Forelimb muscle (tissue), 1 donor: ENCODE results near the gene WTIP. TPM values are rescaled to one million over a fixed set of nuclear protein-coding genes. Genes with fewer than 3 reads are reported as not detected.
"Not testable (repeated sequence)": the region's sequence is repeated elsewhere in the genome, so short reads cannot be mapped to it uniquely, and the experiment has no call there.

Source experiments
- DNase-seq: peaks from one replicate; pipeline ENCODE4 v3.0.0-alpha.2; 2013; ENCODE audit warnings: low read depth
- polyA plus RNA-seq: library from polyadenylated mRNA; unstranded; fragments of 120-200 nt; gene quantifications from one replicate; pipeline ENCODE4 v1.2.1, GENCODE V29; 2013; ENCODE audit not compliant: insufficient read length

The WTIP gene
- polyA plus RNA-seq = 18.7 TPM

DNA sequence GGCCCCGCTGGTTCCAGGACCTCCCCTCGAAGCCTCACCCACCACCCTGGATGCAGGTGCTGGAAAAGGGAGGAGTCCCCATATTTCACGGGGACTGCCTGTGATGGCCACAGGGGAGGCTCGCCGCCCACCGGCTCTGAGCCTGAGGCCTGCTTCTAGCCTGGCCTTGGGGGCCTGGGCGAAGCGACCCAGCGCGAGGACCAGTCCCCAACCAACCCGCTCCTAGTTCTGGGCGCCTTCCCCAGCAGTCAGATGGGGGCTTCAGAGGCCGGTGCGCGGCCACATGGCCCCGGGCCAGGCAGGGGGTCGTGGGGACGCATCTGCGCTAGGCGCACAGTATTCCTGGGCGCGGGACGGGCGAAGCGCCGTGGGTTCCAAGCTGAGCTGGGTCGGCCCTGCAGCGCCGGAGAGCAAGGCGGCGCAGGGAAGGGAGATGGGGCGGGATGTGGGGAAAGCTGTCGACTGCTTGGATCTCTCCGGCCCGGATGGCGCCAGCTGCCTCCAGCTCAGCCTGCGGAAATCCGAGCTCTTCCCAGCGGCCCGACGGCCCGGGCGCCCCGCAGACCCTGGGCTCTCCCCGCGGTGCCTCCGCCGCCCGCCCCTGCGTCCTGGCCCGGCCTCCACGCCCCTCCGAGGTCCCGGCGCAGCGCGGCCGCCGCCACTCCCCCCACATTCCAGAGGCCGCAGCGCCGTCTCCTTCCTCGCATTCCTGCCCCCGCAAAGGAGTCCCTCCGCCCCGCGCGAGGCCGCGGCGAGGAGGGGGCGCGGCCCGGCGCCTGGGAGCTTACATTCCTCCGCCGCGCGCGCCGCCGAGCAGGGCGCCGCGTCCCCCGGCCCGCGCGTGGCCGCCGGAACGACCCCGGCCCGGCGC, at the start of gene WTIP:
Gene WTIP (plus strand): TSS at position 788 of the 871 bp plus-strand sequence. CDS start 217 bp downstream, outside the sequence.
- DNase-seq = no peak

DNA sequence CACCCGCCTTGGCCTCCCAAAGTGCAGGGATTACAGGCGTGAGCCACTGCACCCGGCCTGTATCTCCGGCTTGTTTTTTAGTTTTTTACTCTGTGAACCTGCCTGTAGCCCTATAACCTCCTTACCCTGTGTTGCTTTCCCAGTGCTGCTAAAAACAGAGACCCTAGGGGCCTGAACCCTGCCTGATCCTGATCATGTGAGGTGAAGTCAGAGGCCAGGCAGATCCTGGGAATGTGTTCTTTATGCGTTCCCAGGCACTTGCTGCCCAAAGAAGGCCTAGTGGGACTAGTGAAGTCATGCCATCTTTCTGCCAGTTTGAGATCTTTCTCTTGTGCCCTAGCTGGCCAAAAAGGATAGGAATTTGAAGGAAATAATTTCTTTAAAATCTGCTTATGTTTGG, 48.8 kb upstream of the WTIP start:
- no peak for DNase-seq

DNA sequence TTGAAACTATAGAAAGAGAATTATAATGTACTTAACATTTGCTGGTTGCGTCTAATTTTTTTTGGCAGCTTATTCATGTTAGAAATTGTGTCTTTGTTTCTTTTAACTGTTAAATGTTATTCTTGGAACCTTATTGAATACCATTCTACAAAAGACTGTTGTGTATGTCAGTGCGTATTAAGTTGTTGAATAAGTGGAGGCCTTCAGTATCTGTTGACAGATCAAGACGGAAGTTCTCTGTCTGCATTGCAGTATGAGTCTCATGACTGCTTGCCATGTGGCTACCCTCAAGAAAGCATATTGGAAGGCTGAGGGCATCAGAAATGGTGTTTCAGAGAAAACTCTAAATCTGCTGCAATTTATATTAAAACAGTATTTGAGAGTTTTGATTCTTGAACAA, 44.8 kb upstream of the WTIP start:
- no peak for DNase-seq

DNA sequence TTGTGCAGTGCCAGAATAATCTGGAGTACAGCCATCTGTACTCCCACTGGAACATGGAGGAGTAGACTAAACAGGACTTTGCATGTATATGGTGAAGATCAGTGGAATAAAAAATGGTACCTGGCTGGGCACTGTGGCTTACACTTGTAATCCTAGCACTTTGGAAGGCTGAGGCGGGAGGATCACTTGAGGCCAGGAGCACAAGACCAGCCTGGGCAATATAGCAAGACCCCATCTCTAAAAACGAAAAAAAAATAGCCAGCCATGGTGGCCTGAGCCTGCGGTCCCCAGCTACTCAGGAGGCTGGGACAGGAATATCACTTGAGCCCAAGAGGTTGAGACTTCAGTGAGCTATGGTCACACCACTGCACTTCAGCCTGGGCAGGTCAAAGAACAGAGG, 33.4 kb upstream of the WTIP start:
- DNase-seq = no peak

DNA sequence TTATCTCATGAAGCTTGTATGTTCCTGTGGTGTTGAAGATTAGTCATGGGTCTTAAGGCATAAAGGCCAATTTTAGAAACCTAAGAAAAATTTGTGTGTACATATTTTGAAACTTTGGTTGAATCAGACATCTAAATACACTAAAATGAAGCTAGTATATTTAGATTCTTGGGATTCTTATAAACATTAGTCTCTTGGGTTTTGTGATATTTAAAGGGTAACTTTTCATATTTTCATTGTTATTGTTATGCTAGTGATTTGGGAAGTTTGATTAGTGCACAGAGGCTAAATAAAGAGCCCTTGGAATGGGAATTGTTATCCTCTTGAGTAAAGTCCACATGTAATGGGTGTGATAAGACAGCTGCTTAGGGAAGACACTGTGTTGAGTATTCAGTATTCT, 28.8 kb upstream of the WTIP start:
- no peak for DNase-seq

DNA sequence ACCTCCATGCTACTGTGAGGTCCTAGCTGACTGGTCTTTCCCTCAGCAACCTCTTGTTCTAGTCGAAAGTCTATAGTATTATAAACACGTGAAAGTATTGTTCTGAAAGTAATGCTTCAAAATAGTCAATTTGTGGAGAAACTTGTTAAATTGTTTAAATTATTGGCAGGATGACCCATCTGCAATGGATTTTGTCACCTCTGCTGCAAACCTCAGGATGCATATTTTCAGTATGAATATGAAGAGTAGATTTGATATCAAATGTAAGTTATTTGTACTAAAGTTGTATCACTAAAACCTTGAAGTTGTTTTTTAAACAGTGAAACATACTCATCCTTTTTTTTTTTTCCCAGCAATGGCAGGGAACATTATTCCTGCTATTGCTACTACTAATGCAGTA, 27.5 kb upstream of the WTIP start:
- DNase-seq = no peak

DNA sequence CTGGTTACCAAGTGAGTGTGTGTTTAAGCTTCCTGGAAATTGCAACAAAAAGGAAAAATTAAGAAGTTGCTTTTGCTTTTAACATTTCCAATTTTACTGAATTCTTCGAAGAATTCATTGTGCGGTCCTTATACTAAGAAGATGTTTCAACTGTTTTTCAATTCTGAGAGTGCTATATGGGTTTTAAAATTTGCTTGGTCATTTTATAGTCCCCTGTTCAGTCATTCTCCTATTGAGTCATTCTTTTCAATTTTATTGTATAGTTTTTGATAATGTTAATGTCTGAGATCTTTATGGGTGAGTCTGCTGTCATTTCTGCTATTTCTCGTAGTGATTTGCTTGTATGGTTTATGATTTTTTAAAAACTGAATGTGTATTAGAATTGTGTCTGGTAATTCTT, 26.9 kb upstream of the WTIP start:
- DNase-seq = no peak

DNA sequence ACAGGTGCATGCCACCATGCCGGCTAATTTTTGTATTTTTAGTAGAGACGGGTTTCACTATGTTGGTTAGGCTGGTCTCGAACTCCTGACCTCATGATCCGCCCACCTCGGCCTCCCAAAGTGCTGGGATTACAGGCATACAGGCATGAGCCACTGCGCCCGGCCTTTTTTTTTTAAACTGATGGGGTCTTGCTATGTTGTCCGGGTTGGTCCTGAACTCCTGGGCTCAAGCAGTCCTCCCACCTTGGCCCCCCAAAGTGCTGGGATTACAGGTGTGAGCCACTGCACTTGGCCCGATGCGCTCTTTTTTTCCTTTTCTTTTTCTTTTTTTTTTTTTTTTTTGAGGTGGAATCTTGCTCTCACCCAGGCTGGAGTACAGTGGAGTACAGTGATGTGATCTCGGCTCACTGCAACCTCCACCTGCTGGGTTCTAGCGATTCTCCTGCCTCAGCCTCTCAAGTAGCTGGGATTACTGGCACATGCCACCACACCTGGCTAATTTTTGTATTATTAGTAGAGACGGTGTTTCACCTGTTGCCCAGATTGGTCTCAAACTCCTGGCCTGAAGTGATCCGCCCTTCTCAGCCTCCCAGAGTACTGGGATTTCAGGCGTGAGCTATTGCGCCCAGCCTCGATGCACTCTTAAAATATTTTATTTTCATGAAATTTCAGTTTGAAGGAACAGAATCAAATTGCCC, 25.6 kb upstream of the WTIP start:
- DNase-seq = not testable (repeated sequence)

DNA sequence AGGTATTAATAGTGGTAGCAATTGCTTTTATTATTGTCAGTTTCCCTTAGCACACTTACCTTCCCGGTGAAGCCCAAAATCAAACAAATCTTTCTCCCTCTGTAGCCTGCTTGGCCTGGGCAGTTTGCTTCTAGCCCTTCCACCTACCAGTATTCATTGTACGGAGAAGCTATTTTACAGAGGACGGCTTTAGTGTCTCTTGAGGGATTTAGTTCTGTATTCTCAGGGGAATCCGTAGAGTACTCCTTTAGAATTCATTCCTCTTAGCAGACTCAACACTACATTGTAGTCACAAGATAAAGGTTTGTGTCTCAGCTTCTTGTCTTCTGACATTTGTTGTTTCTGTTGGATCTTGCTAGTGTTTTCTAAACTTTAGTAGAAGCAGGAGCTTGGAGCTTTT, 24.1 kb upstream of the WTIP start:
- DNase-seq = no peak

DNA sequence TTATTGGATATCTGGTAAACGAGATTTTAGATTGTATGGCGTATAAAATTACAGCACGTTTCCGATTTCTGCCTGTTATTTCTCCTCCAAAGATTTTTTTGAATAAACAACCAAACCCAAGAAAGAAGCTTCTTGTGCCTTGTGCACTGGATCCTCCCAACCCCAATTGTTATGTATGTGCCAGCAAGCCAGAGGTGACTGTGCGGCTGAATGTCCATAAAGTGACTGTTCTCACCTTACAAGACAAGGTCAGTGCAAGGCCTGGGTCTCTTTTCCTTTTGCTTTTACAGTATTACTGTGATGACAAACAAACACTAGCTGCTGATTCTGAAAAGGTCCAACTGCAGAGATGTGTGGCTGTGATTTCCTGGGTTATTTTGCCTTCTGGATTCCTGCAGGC, 22.9 kb upstream of the WTIP start:
- no peak for DNase-seq

DNA sequence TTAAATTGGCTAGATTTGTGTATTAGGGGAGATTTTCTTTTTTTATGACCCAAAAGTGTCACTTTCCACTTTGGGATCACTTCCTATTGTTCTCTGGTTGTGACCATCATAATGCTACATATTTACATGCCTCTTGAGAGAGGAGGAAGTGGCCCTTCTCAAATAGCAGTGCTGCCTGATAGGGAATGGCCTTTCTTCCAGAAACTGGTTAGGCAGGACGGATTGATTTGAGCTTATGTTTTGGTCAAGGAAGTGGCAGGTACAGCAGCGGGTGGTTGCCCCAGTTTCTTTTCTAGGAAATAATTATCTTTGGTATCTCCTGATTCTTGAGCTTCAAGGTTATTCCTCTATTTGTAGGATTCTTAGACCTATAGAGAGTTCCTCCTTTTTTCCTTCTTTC, 21.9 kb upstream of the WTIP start:
- DNase-seq = no peak

DNA sequence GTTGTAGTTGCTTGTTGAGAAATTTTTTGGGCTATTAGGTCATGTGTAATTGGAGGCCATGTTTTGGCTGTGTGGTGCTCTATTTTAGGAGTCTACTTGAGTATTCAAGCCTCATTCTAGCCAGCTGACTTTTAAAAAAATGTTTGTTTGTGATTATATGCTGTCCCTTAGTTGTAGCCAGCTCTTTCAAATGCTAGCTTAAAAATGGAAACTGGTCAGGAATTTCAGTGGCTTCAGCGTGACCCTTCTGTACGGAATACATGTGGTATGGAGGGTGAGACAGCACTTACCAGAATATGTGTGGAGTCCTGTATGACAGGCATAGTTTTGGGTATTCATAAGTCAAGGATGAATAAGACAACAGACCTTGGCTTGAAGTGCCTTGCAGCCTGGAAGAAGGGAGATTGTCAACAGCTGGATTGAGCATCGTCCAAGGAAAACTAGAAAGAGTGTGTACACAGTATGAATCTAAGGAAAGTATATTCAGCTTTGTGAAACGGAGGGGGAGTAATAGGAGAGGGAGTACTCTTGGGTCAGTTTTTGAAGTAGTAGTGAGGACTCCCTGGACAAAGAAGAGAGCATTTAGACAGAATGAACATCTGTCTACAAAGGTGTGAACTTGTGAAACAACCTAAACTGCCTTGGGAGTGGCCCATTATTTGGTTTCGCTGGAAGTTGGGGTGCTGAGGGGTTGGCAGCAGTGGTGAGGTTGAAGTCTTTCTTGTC, 20.0 kb upstream of the WTIP start:
- no peak for DNase-seq

DNA sequence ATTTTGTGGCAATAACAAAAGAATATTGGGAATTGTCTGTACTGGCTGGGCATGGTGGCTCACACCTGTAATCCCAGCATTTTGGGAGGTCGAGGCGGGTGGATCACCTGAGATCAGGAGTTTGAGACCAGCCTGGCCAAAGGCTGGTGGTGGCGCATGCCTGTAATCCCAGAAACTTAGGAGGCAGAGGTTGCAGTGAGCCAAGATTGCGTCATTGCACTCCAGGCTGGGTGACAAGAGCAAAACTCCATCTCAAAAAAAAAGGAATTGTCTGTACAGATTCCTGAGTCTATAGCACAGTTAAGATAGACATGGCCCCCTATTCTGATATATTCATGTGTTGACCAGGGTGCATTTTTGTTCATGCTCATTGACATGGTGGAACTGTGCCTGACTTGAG, 16.8 kb upstream of the WTIP start:
- DNase-seq = not testable (repeated sequence)

DNA sequence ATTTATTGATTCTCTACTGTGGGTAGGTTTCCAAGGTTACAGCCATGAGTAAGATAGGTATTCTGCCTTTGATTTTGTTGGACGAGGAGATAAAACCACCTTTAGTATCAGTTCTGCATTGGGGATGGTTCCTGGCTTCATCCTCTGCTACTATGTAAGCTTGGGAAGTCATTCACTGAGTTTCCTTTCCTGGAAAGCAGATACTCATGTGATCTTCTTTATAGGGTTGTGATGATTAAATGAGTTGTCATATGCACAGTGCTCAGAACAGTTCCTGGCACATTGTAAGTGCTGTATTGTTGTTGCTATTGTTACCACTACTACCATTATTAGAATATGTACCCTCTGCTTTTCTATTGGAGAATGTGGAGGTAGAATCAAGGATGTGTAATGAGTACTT, 13.1 kb upstream of the WTIP start:
- no peak for DNase-seq

DNA sequence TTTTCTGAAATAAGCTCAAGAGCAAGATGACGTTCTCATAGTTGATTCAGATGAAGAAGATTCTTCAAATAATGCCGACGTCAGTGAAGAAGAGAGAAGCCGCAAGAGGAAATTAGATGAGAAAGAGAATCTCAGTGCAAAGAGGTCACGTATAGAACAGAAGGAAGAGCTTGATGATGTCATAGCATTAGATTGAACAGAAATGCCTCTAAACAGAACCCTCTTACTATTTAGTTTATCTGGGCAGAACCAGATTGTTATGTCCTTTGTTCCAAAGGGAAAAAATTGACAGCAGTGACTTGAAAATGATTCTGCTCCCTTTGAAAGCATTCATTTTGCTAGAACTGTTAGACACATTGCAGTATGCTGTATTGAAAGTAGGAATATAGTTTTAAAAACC, 12.5 kb upstream of the WTIP start:
- not testable (repeated sequence) for DNase-seq

DNA sequence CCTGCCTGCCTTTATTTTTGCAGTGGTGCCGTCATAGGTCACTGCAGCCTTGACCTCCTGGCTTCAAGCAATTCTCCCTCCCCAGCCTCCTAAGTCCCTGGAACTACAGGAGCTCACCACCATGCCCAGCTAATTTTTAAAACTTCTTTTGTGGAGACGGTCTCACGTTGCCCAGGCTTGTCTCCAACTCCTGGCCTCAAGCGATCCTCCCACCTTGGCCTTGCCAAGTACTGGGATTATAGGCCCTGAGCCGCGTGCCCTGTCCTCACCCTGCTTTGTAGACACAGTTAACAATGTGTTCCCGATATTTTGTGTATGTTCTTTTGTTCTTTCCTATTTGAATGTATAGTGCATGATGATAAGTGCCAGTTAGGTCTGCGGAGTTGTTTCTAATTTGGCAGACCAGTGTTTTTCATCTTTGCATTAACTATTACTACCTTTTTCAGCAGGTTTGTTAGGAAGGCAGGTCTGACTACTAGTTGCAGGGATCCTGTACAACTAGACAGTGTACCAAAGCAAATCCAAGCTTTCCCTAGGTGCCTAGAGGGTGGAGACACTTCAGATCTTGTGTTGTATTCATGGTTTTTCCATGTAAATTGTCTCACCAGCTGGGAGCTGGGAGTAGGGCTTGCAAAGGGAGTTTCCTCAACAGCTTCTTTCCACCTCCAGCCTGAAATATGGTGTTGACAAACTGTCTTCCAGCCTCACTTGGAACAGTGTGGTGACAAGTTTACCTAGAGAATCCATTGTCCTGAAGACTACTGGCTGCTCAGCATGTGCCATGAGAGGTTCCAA, 9.5 kb upstream of the WTIP start:
- DNase-seq = no peak

DNA sequence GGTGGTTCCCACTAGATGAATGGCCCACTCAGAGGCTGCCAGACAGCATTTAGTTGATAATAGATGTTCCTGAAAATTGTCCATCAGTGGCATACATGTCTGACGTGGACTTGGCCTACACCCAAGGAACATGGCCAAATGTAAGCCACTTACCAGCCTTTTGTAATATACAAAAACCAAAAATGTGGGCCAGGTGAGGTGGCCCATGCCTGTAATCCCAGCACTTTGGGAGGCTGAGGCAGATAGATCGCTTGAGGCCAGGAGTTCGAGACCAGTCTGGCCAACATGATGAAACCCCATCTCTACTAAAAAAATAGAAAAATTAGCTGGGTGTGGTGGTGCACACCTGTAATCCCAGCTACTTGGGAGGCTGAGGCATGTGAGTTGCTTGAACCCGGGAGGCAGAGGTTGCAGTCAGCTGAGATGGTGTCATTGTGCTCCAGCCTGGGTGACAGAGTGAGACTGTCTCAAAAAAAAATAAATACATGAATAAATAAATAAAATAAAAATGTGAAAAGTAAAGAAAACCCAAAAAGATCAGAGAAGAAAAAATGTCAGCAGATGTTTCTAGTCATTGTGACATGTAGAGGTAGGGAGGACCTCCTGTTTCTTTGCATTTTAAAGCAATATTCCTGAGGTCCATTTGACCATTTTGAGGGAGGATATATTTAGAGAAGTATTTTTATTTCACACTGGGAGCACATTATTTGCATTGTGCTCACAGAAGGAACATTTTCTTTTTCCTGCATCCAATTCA, 7.1 kb upstream of the WTIP start:
- DNase-seq = no peak

DNA sequence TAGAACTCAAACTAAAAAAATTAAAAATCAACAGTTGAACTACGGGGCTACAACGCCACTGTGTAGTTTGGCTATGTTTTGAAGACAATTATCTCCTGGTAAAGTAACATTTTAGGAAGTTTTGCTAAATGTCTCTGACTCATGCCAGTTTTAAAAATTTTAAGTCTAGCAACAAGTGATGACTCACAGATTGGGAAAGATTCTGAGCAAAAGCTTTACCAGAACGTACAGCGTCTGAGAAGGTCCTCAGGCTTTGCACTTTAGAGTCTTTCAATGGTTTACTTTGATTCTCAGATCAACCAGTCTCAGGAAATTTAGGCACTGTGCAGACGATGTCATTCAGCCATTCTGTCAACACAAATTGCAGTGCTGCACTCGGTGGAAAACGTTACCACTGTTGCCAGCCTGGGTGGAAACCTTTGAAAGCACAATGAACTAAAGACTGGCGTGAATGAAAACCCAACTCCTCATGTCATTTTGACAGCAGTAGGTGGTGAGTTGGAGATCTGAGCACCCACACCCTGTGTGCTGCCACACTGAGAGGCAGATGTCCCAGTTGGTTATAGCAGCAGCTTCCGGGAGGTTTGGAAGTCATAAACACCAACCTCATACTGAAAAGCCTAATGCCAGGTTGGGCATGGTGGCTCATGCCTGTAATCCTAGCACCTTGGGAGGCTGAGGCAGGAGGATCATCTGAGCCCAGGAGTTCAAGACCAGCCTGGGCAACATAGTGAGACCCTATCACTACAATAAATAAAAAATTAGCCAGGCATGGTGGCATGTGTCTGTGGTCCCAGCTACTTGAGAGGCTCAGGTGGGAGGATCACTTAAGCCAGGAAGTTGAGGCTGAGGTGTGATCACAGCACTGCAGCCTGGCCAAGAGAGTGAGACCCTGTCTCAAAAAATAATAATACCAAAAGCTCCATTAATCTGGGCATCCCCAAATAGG, 6.3 kb upstream of the WTIP start:
- DNase-seq = no peak

DNA sequence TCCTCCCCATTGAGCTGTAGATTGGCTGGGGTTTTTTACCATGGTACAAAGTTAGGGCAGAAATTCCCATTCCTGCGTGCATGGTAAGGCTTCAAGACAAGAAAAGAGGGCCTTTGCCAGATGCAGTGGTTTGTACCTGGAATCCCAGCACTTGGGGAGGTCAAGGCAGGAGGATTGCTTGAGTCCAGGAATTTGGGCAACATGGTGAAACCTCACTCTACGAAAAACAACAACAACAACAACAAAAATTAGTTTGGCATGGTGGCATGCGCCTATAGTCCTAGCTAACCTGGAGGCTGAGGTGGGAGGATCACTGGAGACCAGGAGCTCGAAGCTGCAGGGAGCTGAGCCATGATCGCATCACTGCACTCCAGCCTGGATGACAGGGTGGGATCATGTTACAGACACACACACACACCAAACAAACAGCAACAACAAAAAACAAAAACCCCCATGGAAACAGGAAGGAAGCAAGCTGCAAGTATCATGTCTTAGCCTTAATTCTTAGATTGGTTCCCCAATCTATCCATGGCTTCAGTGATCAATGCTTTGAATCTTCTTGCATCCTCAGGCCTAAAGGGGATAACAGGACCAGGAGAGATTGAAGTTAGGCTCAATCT, 5.5 kb upstream of the WTIP start:
- no peak for DNase-seq
